Keratinocyte (primary cell): Measurements from ENCODE around the gene RSAD1. TPM values are rescaled to one million over a fixed set of nuclear protein-coding genes. Genes with fewer than 3 reads are reported as not detected.

Experiments
- DNase-seq: peaks from one replicate; pipeline ENCODE4 v3.0.0-alpha.2; 2011; ENCODE audit warnings: low read depth, missing footprints, low spot score
- FAIRE-seq: peaks from 2 replicates; lab custom pipeline; 2011; peaks lifted over from hg19 to GRCh38; lab: Jason Lieb, UNC
- H2AFZ ChIP-seq: 2 replicates; pipeline ENCODE4 v1.6.0; 2012; ENCODE audit warnings: low read length, control low read depth, inconsistent platforms; ENCODE audit not compliant: control insufficient read depth
- H3K27ac ChIP-seq: 2 replicates; pipeline ENCODE4 v1.5.1; 2011; ENCODE audit warnings: low read length; ENCODE audit not compliant: control insufficient read depth, insufficient read depth
- H3K27me3 ChIP-seq: 3 replicates; pipeline ENCODE4 v1.6.0; 2011; ENCODE audit warnings: low read length; ENCODE audit not compliant: control insufficient read depth, insufficient read depth; ENCODE audit errors: extremely low read depth
- H3K36me3 ChIP-seq, 2 experiments: 2 replicates in 1 of 2; 3 replicates in 1 of 2; pipeline ENCODE4 v1.5.1; 2011; ENCODE audit warnings: low read length in 2 of 2, mild to moderate bottlenecking in 1 of 2; ENCODE audit not compliant: control insufficient read depth in 2 of 2, insufficient read depth in 2 of 2; ENCODE audit errors: extremely low read depth in 1 of 2
- H3K4me1 ChIP-seq: 3 replicates; pipeline ENCODE4 v1.5.1; 2011; ENCODE audit warnings: low read length; ENCODE audit not compliant: control insufficient read depth, insufficient read depth; ENCODE audit errors: extremely low read depth
- H3K4me2 ChIP-seq: 3 replicates; pipeline ENCODE4 v1.6.0; 2011; ENCODE audit warnings: low read depth, low read length; ENCODE audit not compliant: control insufficient read depth, insufficient read depth; ENCODE audit errors: extremely low read depth
- H3K4me3 ChIP-seq, 3 experiments: fragments of 200-600 bp in 1 of 3; sonication (generic) in 1 of 3; 2 replicates in 2 of 3; 3 replicates in 1 of 3; pipeline ENCODE4 v1.5.1; 2011 to 2016; ENCODE audit warnings: low read length in 3 of 3, mild to moderate bottlenecking in 3 of 3, control low read depth in 2 of 3, inconsistent platforms in 1 of 3, low read depth in 1 of 3, mixed read lengths in 1 of 3, mixed run types in 1 of 3, moderate library complexity in 1 of 3; ENCODE audit not compliant: control insufficient read depth in 2 of 3, insufficient read depth in 2 of 3; ENCODE audit errors: extremely low read depth in 1 of 3
- H3K79me2 ChIP-seq: 2 replicates; pipeline ENCODE4 v1.6.0; 2012; ENCODE audit warnings: low read length; ENCODE audit not compliant: control insufficient read depth, insufficient read depth
- H3K9ac ChIP-seq: 3 replicates; pipeline ENCODE4 v1.6.0; 2011; ENCODE audit warnings: low read length; ENCODE audit not compliant: control insufficient read depth, insufficient read depth; ENCODE audit errors: extremely low read depth
- H3K9me1 ChIP-seq: 3 replicates; pipeline ENCODE4 v1.6.0; 2011; ENCODE audit warnings: low read length; ENCODE audit not compliant: control insufficient read depth, insufficient read depth; ENCODE audit errors: extremely low read depth
- H3K9me3 ChIP-seq: 2 replicates; pipeline ENCODE4 v1.5.1; 2012; ENCODE audit warnings: low read depth, low read length; ENCODE audit not compliant: control insufficient read depth
- H4K20me1 ChIP-seq: 3 replicates; pipeline ENCODE4 v1.6.0; 2011; ENCODE audit warnings: low read length; ENCODE audit not compliant: control insufficient read depth, insufficient read depth; ENCODE audit errors: extremely low read depth
- CTCF ChIP-seq, 3 experiments: IDR thresholded peaks in 1 of 3; conservative IDR thresholded peaks in 1 of 3; optimal IDR thresholded peaks in 1 of 3; 2 replicates in 2 of 3; 3 replicates in 1 of 3; pipeline versions ENCODE3 to v1.5.1; 2011; ENCODE audit warnings: low read length in 3 of 3, mild to moderate bottlenecking in 3 of 3, moderate library complexity in 2 of 3, control low read depth in 1 of 3, inconsistent platforms in 1 of 3; ENCODE audit not compliant: insufficient read depth in 2 of 3; ENCODE audit errors: extremely low read depth in 1 of 3
- EZH2 ChIP-seq: IDR thresholded peaks from one replicate; pipeline ENCODE4 v1.6.1; 2012; ENCODE audit warnings: inconsistent platforms, mild to moderate bottlenecking, low read length, moderate library complexity
- dilution Hi-C: fragments of 300-500 bp; cut with MboI; formaldehyde crosslinking; loops from one replicate; pipeline ENCODE4 v1.7.0; 2020; ENCODE audit warnings: low sequenced_read_pairs; ENCODE audit not compliant: extremely low pct_ligation_motif_present
- polyA minus RNA-seq, 3 experiments: library from RNA; depleted of rRNA, polyadenylated mRNA; stranded (reverse); fragments of >200 nt; gene quantifications; 1 replicate in 1 of 3; 2 replicates in 1 of 3; 3 replicates in 1 of 3; pipeline ENCODE4 v1.2.3, GENCODE V29; 2011
- polyA plus RNA-seq, 5 experiments: library from polyadenylated mRNA; depleted of rRNA in 3 of 5; stranded (reverse) in 3 of 5; stranded (forward) in 1 of 5; unstranded in 1 of 5; fragments of >200 nt; gene quantifications; 1 replicate in 1 of 5; 2 replicates in 3 of 5; 3 replicates in 1 of 5; pipeline versions ENCODE4 v1.2.1 to v1.2.3, GENCODE V29; 2011 to 2012; ENCODE audit warnings: missing spikeins in 2 of 5, low read depth in 1 of 5, low replicate concordance in 1 of 5

The RSAD1 gene
- polyA plus RNA-seq (25.5 to 28.5 TPM (median 28.2 TPM) in 3 replicates), polyA minus RNA-seq (15.0 to 22.0 TPM (median 20.6 TPM) in 3 replicates)
- polyA plus RNA-seq (2011; ENCODE audit: low read depth): 11.0 TPM
- polyA plus RNA-seq (2011; cell fraction: cytosol; rRNA removed): 14.4 and 15.4 TPM in 2 replicates
- 58.5 and 61.1 TPM in 2 replicates for polyA plus RNA-seq (2011; cell fraction: nucleus; rRNA removed)
- polyA plus RNA-seq (2012; ENCODE audit: low replicate concordance): 20.2 and 28.1 TPM in 2 replicates
- 16.1 TPM for polyA minus RNA-seq (2011; cell fraction: cytosol; rRNA and poly(A)+ RNA removed)
- 22.8 and 23.6 TPM in 2 replicates for polyA minus RNA-seq (2011; cell fraction: nucleus; rRNA and poly(A)+ RNA removed)

GRCh38 chr17:50478391-50479381 is at the start of gene RSAD1:
Gene RSAD1, plus strand, starts transcription at chr17:50478860. Its CDS starts 25 bp downstream, at chr17:50478885.
- H3K4me3 ChIP-seq: peak within 1 kb of the TSS; percentile 83 to 98 (median 97)
- H3K27me3 ChIP-seq: no peaks in the 10 kb centered on the region
- peaks cover 29% of the 10 kb centered on the region for H3K4me1 ChIP-seq
- peak within 1 kb of the TSS; percentile 94 for H3K4me2 ChIP-seq
- DNase-seq (peak; percentile 41), FAIRE-seq (no peak)
- TF ChIP-seq CTCF (optimal IDR thresholded peaks at IDR 0.05 in 1 of 3, IDR thresholded peaks at IDR 0.05 in 1 of 3, conservative IDR thresholded peaks at IDR 0.05 in 1 of 3; ENCODE audit: extremely low read depth in 1 of 3, insufficient read depth in 2 of 3, low read length in 3 of 3) (peak; percentile 50 to 80 (median 61)), EZH2 (no peak)
- H4K20me1 ChIP-seq: no peaks in the 10 kb centered on the region
- peak within 1 kb of the TSS; percentile 75 for H2AFZ ChIP-seq
- H3K79me2 ChIP-seq: peaks cover 16% of the 10 kb centered on the region
- H3K27ac ChIP-seq: peak within 1 kb of the TSS; percentile 81
- H3K9me1 ChIP-seq: no peaks in the 10 kb centered on the region
- H3K36me3 ChIP-seq: peaks cover 6 to 20% of the 10 kb centered on the region in 2 experiments
- dilution Hi-C loops: no loop called here
- H3K9ac ChIP-seq: peak within 1 kb of the TSS; percentile 85
- no peaks in the 10 kb centered on the region for H3K9me3 ChIP-seq

GRCh38 chr17:50429793-50430192 is 48.9 kb upstream of the RSAD1 start:
- Histone ChIP-seq H4K20me1 (no peaks in the 10 kb centered on the region), H3K9me3 (no peaks in the 10 kb centered on the region), H3K27ac (peak overlapping the region; percentile 89), H3K9me1 (no peaks in the 10 kb centered on the region), H3K4me3 (no peak overlapping the region), H2AFZ (no peak overlapping the region), H3K27me3 (no peaks in the 10 kb centered on the region), H3K36me3 (peaks cover 3 to 5% of the 10 kb centered on the region in 2 experiments), H3K9ac (no peak overlapping the region), H3K4me1 (peaks cover 48% of the 10 kb centered on the region), H3K79me2 (peaks cover 34% of the 10 kb centered on the region), H3K4me2 (peak overlapping the region; percentile 63)
- DNase-seq: no peak
- dilution Hi-C loops: no loop called here
- no peak for FAIRE-seq
- no peak for TF ChIP-seq CTCF (optimal IDR thresholded peaks at IDR 0.05 in 1 of 3, IDR thresholded peaks at IDR 0.05 in 1 of 3, conservative IDR thresholded peaks at IDR 0.05 in 1 of 3; ENCODE audit: extremely low read depth in 1 of 3, insufficient read depth in 2 of 3, low read length in 3 of 3)
- TF ChIP-seq EZH2: no peak
